Fibroblast of lung (primary cell): ENCODE data around the gene SLC2A5. TPM values are rescaled to one million over a fixed set of nuclear protein-coding genes. Genes with fewer than 3 reads are reported as not detected.

ENCODE experiments used
- DNase-seq, 2 donors: peaks; one replicate each; pipeline versions ENCODE4 v3.0.0 to v3.0.0-alpha.2; 2010; ENCODE audit warnings: low read depth in 2 of 2
- H2AFZ ChIP-seq: 2 replicates; pipeline ENCODE4 v1.5.1; 2012; ENCODE audit warnings: low read length, control low read depth, inconsistent platforms
- H3K27ac ChIP-seq: 2 replicates; pipeline ENCODE4 v1.5.1; 2011; ENCODE audit warnings: low read length, control low read depth; ENCODE audit not compliant: insufficient read depth
- H3K27me3 ChIP-seq: 2 replicates; pipeline ENCODE4 v1.5.1; 2011; ENCODE audit warnings: mild to moderate bottlenecking, low read length; ENCODE audit not compliant: control insufficient read depth, insufficient read depth
- H3K36me3 ChIP-seq: 2 replicates; pipeline ENCODE4 v1.5.1; 2011; ENCODE audit warnings: low read length; ENCODE audit not compliant: control insufficient read depth, insufficient read depth
- H3K4me1 ChIP-seq: 2 replicates; pipeline ENCODE4 v1.5.1; 2011; ENCODE audit warnings: low read length; ENCODE audit not compliant: control insufficient read depth, insufficient read depth; ENCODE audit errors: extremely low read depth
- H3K4me2 ChIP-seq: 2 replicates; pipeline ENCODE4 v1.5.1; 2011; ENCODE audit warnings: low read length, control low read depth; ENCODE audit not compliant: insufficient read depth; ENCODE audit errors: extremely low read depth
- H3K4me3 ChIP-seq, 4 experiments: fragments of 200-600 bp in 1 of 4; sonication (generic) in 1 of 4; replicated peaks in 1 of 4; 2 replicates each; pipeline ENCODE4 v1.5.1; 2011 to 2016; ENCODE audit warnings: low read length in 4 of 4, low read depth in 3 of 4, mild to moderate bottlenecking in 3 of 4, control low read depth in 2 of 4, inconsistent platforms in 1 of 4, mixed read lengths in 1 of 4; ENCODE audit not compliant: insufficient read depth in 1 of 4; ENCODE audit errors: control extremely low read depth in 1 of 4
- H3K79me2 ChIP-seq: 2 replicates; pipeline ENCODE4 v1.5.1; 2012; ENCODE audit warnings: mild to moderate bottlenecking, low read length, inconsistent platforms; ENCODE audit not compliant: control insufficient read depth, insufficient read depth
- H3K9ac ChIP-seq: 2 replicates; pipeline ENCODE4 v1.5.1; 2011; ENCODE audit warnings: mild to moderate bottlenecking, low read length, control low read depth; ENCODE audit not compliant: insufficient read depth
- H3K9me3 ChIP-seq: 2 replicates; pipeline ENCODE4 v1.5.1; 2012; ENCODE audit warnings: low read depth, low read length; ENCODE audit not compliant: control insufficient read depth, insufficient read depth
- H4K20me1 ChIP-seq: 2 replicates; pipeline ENCODE4 v1.5.1; 2011; ENCODE audit warnings: low read length; ENCODE audit not compliant: control insufficient read depth, insufficient read depth; ENCODE audit errors: extremely low read depth
- EZH2 ChIP-seq: IDR thresholded peaks from 2 replicates; pipeline ENCODE4 v1.5.1; 2012; ENCODE audit warnings: low read length, control low read depth, mild to moderate bottlenecking; ENCODE audit errors: missing control alignments
- polyA plus RNA-seq, 2 donors: library from polyadenylated mRNA; depleted of rRNA in 1 of 2; stranded (reverse) in 1 of 2; unstranded in 1 of 2; fragments of >200 nt; gene quantifications; 2 replicates each; pipeline ENCODE4 v1.2.1, GENCODE V29; 2011 to 2012; ENCODE audit warnings: missing spikeins in 1 of 2
- total RNA-seq: library from RNA; depleted of rRNA; stranded (reverse); fragments of >200 nt; gene quantifications from 2 replicates; pipeline ENCODE4 v1.2.1, GENCODE V29; 2014
- TF ChIP-seq, protein P1 (sequence below), 2 donors: IDR thresholded peaks in 1 of 2; conservative IDR thresholded peaks in 1 of 2; 1 replicate in 1 of 2; 2 replicates in 1 of 2; pipeline ENCODE4 v1.5.1; 2011 to 2012; ENCODE audit warnings: low read length in 2 of 2, control low read depth in 1 of 2, inconsistent platforms in 1 of 2, low read depth in 1 of 2, mild to moderate bottlenecking in 1 of 2

The SLC2A5 gene
- total and polyA plus RNA-seq, 2 donors (not counting 1 experiment from before 2014, with no cell fraction given) = 0.83 to 5.8 TPM

DNA sequence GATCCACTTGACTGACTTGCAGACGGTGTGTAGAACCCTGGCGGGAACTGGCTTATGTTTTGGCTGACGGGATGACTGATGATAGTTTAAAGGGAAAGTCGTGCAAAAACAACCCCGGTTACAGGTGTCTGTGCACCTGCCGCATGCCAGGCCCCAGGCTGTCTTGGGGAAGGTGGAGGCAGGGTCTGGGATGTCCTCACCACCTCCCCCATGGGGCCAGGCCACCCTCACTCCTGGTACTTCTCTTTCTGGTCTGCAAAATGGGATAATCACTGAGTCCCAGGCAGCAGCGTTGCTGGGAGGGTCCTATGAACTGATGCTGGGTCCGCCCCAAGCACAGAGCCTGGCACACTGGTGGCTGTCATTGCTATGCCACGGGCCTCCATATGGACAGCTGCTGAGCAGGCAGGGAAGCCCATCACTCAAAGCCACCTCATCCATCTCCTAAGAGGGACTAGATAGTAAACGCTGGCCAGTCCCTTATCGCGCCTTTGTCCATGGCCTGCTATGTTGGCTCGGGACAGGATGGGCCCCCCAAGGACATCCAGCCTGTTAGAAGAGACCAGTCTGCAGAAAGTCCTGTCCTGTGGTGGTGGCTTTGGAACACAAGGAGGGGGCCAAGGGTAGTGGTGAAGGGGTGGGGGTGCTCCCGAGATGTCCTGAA lies 28.2 kb downstream of the SLC2A5 start:
- Histone ChIP-seq H3K79me2 (no peaks in the 10 kb centered on the region), H3K36me3 (no peaks in the 10 kb centered on the region), H3K27me3 (peaks cover 2% of the 10 kb centered on the region), H3K9ac (no peak overlapping the region), H3K9me3 (no peaks in the 10 kb centered on the region), H3K4me1 (no peaks in the 10 kb centered on the region), H4K20me1 (no peaks in the 10 kb centered on the region), H2AFZ (no peak overlapping the region), H3K4me3 (no peak overlapping the region), H3K27ac (no peak overlapping the region), H3K4me2 (no peak overlapping the region)
- no peak for DNase-seq
- TF ChIP-seq, protein P1, sequence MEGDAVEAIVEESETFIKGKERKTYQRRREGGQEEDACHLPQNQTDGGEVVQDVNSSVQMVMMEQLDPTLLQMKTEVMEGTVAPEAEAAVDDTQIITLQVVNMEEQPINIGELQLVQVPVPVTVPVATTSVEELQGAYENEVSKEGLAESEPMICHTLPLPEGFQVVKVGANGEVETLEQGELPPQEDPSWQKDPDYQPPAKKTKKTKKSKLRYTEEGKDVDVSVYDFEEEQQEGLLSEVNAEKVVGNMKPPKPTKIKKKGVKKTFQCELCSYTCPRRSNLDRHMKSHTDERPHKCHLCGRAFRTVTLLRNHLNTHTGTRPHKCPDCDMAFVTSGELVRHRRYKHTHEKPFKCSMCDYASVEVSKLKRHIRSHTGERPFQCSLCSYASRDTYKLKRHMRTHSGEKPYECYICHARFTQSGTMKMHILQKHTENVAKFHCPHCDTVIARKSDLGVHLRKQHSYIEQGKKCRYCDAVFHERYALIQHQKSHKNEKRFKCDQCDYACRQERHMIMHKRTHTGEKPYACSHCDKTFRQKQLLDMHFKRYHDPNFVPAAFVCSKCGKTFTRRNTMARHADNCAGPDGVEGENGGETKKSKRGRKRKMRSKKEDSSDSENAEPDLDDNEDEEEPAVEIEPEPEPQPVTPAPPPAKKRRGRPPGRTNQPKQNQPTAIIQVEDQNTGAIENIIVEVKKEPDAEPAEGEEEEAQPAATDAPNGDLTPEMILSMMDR (conservative IDR thresholded peaks at IDR 0.05 in 1 of 2, IDR thresholded peaks at IDR 0.05 in 1 of 2; ENCODE audit: low read depth in 1 of 2, low read length in 2 of 2) = no peak
- TF ChIP-seq EZH2 = no peak

DNA sequence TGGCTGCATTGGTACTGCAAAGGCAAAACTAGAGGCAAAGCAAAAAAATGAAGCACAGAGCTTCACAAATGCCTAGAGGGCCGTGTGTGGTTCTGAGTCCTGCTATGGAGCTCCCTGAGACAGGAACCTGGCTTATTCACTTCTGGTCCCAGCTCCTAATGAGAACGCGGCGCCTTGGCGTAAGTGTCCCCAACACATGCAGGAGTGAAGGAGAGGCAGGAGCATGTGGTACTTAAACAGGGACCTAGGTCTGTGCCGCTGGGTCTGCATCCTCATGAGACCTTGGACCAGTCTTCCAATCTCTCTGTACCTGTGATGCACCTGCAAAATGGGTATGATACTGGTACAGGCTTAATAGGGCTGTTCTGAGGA lies 28.8 kb downstream of the SLC2A5 start:
- no peak for DNase-seq
- Histone ChIP-seq H3K27ac (no peak overlapping the region), H3K4me1 (no peaks in the 10 kb centered on the region)

DNA sequence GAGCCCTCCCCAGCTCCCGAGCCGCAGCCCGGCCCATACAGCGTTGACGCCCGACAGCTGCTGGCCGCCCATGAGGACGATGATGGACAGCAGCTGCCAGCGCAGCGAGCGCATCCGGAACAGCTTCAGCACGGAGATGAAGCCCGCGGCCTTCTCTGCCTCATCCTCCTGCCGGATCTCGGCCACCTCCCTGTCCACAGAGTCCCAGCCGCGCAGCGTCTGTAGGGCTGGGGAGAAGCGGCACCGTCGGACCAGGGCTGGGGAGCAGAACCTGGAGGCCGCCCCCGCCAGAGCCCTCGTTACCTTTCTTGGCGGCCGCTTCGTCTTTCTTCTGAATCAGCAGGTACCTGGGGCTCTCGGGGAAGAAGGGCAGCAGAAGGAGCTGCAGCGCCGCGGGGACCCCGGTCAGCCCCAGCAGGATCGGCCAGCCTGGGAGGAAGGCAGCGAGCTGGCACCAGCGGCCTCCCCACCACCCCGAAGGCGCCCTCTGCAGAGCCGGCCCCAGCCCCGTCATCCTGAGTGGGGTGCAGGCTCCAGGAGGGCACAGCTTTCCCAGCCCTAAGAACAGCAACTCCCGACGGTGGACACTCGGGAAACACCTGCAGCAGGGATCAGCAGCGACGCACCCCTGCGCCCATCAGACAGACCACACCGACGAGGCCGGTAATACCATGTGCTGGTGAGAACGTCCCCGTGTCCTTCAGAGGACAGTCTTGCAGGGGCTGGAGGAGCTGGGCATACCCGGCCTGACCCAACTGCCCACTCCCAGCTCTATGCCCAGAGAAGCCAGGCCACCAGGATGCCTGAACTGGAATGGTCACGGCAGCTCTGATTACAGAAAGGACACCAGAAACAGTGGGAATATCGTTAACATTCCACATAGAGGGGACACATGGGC lies 29.4 kb downstream of the SLC2A5 start:
- no peak overlapping the region for H3K27ac ChIP-seq
- H3K4me3 ChIP-seq = no peak overlapping the region
- H3K9me3 ChIP-seq = no peaks in the 10 kb centered on the region
- H3K4me1 ChIP-seq = no peaks in the 10 kb centered on the region
- H2AFZ ChIP-seq = no peak overlapping the region
- H3K4me2 ChIP-seq = no peak overlapping the region
- DNase-seq = no peak
- peaks cover 2% of the 10 kb centered on the region for H3K27me3 ChIP-seq
- no peaks in the 10 kb centered on the region for H3K79me2 ChIP-seq
- no peak overlapping the region for H3K9ac ChIP-seq
- H4K20me1 ChIP-seq = no peaks in the 10 kb centered on the region
- H3K36me3 ChIP-seq = no peaks in the 10 kb centered on the region
- TF ChIP-seq EZH2 = no peak
- TF ChIP-seq, protein P1 (conservative IDR thresholded peaks at IDR 0.05 in 1 of 2, IDR thresholded peaks at IDR 0.05 in 1 of 2; ENCODE audit: low read depth in 1 of 2, low read length in 2 of 2) = no peak

More for the DNA sequence above, 28.8 kb downstream of the SLC2A5 start:
- no peak overlapping the region for H3K9ac ChIP-seq
- TF ChIP-seq, protein P1 (conservative IDR thresholded peaks at IDR 0.05 in 1 of 2, IDR thresholded peaks at IDR 0.05 in 1 of 2; ENCODE audit: low read depth in 1 of 2, low read length in 2 of 2) = no peak
- TF ChIP-seq EZH2 = no peak
- no peaks in the 10 kb centered on the region for H3K9me3 ChIP-seq
- peaks cover 2% of the 10 kb centered on the region for H3K27me3 ChIP-seq
- H3K4me3 ChIP-seq = no peak overlapping the region
- no peaks in the 10 kb centered on the region for H3K36me3 ChIP-seq
- H3K79me2 ChIP-seq = no peaks in the 10 kb centered on the region
- H3K4me2 ChIP-seq = no peak overlapping the region
- no peaks in the 10 kb centered on the region for H4K20me1 ChIP-seq
- H2AFZ ChIP-seq = no peak overlapping the region
